Measurements from ENCODE around the gene G6PD.

GRCh38 chrX:154525606-154526490, 20.8 kb downstream of the G6PD start:
- TF ChIP-seq CTCF (conservative IDR thresholded peaks at IDR 0.05 in 1 of 2, IDR thresholded peaks at IDR 0.05 in 1 of 2; ENCODE audit: extremely low read depth in 1 of 2, insufficient read depth in 1 of 2, low read depth in 1 of 2, low read length in 2 of 2) (no peak), EZH2 (IDR thresholded peaks at IDR 0.05; ENCODE audit: borderline replicate concordance, low read length) (no peak)

All from mammary epithelial cell (primary cell).